ENCODE data around the gene CAP2.

CAP2 gene

DNA sequence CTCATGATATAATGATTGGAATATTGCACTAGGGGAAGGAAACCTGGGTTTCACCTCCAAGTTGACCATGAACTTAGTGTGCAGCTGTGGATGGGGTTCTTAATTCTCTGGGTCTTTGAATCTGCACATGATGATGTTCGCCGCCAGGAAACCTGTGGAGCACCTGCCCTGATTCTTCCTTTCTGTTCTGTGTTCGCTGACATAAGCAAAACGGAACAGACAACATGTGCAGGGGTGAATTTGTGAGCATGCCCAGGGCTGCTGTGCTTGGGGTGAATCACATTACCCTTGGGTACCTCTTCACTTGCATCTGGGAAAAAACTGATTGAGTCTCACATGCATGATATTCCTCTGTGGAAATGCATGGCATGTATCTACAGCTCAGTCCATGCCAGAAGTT is 48.8 kb downstream of the CAP2 start:
- no peak for DNase-seq

- no peak for DNase-seq
Measured at GRCh38 chr6:17446713-17447112, 53.3 kb downstream of the CAP2 start.

DNA sequence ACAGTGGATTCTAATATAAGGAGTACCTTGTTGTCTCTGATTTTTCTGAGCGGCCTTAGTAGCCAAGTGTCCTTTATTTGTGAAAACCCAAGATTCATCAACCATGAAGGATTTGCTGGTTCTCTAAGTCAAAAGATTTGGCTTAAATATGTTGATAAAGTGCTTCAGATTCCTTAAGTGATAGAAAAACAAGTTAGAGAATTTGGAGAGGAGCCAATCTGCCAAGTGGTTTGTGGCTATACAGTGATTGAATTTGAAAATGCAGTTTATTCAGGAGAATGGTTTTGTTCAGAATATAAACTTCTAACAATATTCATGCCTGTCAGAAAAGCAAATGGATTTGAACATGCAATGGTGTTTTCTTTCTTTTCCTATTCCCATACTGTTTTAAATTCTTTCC is 54.8 kb downstream of the CAP2 start:
- DNase-seq: no peak

GRCh38 chr6:17450397-17450796 is 57.0 kb downstream of the CAP2 start:
- DNase-seq: no peak

- DNase-seq: no peak
Measured at GRCh38 chr6:17450832-17451231, 57.4 kb downstream of the CAP2 start.

GRCh38 chr6:17452096-17452495 is 58.7 kb downstream of the CAP2 start:
- no peak for DNase-seq

DNA sequence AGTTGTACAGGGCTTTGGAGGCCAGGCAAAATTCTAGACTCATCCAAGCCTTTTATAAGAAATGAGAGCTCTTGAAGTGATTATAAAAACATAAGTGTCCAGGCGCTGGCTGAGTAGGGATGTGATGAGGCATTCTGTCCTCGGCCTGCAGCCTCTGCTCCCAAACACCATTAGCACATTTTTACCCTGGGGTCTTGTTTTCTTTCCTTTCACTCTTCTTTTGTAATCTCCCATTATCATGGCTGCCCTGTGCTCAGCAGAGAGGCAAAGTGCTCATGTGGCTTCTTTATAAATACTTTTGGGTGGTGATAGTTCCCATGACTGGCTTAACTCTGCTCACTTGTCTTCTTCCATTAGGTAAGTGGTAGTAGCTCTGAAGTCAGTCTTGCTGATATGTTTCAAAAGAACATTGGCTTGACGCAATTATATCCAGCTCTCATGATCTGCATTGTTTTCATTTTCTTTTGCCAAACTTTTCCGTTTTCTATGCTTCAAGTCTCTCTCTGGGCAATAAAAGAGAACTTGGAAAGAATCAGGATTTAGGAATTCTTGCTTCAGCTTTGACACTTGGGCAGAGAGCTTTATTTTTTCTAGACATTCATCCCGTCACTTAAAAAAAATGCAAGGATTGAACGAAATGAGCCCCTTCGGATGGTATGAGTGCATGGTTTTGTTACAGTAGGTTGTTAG is 61.1 kb downstream of the CAP2 start:
- peak; percentile 15 for DNase-seq

GRCh38 chr6:17455919-17456318 is 62.5 kb downstream of the CAP2 start:
- DNase-seq: no peak

DNA sequence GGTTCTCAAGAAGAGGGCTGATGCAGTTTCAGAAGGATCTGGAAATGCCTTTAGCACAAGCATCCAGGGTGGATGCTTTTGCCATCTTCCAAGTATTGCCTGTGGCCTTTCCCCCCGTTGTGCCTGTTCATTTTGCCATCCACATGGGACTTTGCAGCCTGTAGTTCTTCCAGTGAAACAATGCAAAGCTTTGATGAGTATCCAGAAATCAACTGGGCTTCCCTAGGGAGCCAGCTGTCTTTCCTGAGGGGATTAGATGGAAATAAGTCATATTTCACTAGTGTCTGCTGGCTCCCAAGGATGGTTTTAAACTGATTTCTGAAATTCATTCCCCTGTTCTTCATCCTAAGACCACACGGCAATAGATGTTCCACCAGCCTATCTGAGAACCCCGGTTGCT is 63.3 kb downstream of the CAP2 start:
- DNase-seq: no peak

DNA sequence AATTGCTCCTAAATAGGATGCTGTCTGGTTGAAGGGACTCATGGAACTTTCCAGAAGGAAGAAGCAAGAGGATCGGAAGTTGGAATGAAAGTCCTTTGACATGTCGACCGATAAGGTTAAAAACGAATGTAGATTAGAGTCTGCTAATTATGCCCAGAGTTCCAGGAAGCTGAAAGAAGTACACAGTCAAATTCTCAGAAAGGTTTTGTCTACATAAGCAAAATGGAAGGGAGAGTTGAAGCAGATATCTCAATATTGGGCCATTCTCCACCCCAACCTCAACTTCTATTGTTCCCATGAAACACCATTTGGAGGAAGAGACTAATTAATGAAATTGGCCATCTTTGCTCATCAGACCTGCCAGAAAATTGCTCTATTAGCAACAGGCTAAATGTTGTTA is 64.0 kb downstream of the CAP2 start:
- DNase-seq: no peak

- no peak for DNase-seq
Measured at GRCh38 chr6:17457956-17458355, 64.6 kb downstream of the CAP2 start.

DNA sequence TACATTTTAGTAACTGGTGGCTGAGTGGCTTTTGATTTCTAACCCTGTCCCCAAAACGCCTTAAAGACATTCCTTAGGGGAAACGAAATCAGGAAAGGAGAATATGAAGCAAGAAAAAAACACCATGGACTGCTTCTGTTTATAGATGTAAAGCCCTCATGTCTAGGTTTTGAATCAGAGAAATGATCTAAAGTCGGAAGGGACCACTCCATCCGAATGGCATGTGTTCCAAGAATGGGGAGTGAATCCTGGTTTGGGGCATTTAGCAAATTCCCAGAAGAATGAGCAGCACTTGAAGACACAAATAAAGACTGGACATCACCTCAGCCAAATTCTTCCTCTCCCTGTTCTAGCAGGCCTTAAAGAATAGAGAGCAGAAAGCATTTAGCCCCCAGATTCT is 65.6 kb downstream of the CAP2 start:
- no peak for DNase-seq

DNA sequence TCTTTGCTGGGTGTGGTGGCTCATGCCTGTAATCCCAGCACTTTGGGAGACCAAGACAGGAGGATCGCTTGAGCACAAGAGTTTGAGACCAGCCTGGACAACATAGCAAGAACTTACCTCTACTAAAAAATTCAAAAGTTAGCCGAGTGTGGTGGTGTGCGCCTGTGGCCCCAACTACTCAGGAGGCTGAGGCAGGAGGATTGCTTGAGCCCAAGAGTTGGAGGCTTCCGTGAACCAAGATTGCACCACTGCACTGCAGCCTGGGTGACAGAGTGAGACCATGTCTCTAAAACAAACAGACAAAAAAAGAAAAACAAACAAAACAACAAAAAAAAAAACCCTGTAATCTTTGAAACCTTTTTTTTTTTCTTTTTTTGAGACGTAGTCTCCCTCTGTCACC is 67.5 kb downstream of the CAP2 start:
- no peak for DNase-seq

GRCh38 chr6:17466147-17466546 is 72.8 kb downstream of the CAP2 start:
- DNase-seq: no peak

- DNase-seq: no peak
Measured at GRCh38 chr6:17466707-17467106, 73.3 kb downstream of the CAP2 start.

GRCh38 chr6:17469006-17469832 is 75.8 kb downstream of the CAP2 start:
- DNase-seq: no peak

- DNase-seq: no peak
Measured at GRCh38 chr6:17470202-17470937, 77.0 kb downstream of the CAP2 start.

DNA sequence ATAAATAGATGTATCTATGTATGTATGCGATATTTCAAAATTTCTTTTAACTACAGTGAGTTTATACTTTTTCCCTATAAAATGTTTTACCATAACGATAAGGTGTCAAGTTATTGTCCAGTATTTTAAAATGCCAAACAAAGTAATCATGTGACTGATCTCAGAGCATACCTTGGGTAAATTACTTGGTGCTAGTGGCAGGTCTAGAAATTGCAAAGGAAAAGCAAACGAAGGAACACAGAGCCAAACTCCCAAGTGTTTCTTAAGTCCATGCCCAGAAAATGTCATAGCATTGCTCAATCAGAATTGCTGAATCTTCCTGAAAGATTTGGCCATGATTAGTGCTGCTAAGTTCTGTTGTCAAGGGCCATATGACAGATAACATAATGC is 77.5 kb downstream of the CAP2 start:
- peak; percentile 49 for DNase-seq

DNA sequence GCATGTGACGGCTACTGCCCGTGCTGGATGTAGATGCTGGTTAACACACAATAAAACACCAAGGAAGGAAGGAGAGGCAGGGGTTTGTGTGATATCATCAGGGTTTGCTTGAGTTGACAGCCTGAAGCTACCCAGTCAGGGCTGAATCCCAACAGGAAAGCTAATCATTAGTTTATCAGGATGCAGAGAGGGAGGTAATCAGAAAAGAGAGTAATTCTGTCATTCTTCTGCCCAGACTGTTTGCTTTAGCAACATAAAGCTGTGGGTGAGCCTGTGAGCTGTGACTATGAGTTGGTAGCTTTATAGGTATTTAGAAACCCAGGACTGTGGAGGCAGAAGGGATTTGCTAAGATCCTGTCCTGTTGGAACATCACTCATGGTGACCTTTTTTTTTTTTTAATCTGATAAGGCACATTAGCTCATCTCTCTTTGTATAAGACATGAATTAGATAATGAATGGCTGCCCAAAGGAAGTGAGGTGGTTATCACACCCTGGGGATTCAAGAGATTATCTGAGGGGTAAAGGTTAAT is 79.3 kb downstream of the CAP2 start:
- no peak for DNase-seq

GRCh38 chr6:17473554-17473953 is 80.2 kb downstream of the CAP2 start:
- peak; percentile 25 for DNase-seq

DNA sequence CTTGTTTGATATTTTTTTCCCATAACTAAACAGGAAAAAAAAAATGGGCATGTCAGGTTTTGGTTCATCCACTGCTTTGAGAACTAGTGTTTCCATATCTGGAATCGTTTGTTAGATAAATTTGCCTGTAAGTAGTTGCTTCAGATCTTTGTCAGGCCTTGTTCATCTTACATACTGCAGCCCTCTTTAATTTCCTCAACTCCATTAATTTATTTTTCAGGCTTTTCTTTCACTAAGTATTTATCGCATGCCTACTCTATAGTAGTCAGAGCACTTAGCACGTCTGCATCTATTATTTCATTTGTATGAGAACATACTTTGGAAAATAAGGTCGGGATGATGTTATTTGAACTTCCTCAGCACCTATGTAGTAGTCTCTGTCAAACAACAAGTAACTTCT is 80.9 kb downstream of the CAP2 start:
- no peak for DNase-seq

DNA sequence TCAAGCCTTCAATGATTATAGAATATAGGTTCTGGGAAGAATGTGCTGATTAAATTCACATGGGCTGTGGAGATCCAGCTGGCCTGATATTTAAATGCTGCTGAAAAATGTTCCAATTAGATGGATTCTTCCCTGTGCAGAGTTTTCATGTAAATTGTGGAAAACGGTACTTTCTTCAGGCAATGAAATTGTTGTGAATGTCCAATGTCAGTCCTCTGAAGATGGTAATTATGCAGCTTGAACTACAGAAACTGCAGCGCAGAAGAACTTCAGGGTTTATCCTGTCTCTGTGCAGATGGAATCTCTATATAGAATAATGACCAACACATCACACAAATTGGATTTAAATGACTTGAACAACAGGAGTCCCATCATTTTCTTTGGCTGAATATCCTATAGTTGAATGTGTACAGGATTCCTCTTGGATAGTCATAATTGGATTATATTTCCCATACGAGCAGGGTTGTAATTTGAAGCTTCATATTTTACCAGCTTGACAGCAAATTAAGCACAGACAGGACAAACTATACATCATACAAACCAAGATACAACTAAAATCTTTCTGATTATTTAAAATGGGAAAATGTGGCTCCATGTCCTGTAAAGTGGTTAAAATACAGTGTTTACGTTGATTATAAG is 82.3 kb downstream of the CAP2 start:
- DNase-seq: no peak

DNA sequence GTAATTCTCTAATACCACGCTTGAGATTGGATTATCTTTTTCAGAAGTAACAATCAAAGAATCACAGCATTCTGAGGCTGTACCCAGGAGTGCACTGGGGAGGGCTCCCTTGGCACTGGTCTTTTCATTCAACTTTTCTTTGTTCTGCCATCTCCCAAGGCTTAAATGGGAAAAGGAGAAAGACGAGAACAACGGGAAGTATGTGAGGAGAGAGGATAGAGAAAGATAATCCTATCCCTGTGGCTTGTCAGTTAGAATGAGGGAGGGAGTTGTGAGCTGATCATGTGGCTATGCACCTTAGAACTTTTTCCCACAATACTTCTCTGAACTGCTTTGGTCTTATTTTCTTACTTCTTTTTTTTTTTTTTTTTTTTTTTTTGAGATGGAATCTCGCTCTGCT is 83.1 kb downstream of the CAP2 start:
- no peak for DNase-seq
